ENCODE measurements around the gene SLC49A3.

DNA sequence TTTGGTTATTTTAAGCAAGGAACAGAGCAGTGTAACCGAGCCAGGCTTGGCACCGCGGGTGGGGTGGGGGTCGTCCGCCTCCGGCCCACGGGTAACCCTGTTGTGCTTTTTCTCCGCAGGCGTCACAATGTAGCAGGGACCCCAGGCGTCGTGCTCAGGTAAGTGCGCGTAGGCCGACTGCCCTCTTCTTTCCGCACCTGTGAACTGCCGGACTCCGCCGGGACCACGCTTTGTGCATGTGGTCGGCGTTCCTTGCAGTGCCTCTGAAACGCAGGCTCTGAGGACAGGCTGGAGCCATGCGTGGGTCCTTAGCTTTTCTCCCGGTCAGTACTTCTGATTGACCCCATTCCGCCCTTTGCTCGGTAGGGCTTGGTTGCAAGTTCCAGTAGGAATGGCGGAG is 41.6 kb upstream of the SLC49A3 start:
- TF ChIP-seq POLR2A (IDR thresholded peaks at IDR 0.05) (no peak), POLR2AphosphoS5 (IDR thresholded peaks at IDR 0.05) (no peak)
- TF ChIP-seq, protein P1, sequence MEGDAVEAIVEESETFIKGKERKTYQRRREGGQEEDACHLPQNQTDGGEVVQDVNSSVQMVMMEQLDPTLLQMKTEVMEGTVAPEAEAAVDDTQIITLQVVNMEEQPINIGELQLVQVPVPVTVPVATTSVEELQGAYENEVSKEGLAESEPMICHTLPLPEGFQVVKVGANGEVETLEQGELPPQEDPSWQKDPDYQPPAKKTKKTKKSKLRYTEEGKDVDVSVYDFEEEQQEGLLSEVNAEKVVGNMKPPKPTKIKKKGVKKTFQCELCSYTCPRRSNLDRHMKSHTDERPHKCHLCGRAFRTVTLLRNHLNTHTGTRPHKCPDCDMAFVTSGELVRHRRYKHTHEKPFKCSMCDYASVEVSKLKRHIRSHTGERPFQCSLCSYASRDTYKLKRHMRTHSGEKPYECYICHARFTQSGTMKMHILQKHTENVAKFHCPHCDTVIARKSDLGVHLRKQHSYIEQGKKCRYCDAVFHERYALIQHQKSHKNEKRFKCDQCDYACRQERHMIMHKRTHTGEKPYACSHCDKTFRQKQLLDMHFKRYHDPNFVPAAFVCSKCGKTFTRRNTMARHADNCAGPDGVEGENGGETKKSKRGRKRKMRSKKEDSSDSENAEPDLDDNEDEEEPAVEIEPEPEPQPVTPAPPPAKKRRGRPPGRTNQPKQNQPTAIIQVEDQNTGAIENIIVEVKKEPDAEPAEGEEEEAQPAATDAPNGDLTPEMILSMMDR (IDR thresholded peaks at IDR 0.05): no peak

Data from breast epithelium (tissue), 3 donors.